Renal cortex interstitium (tissue), 11 donors: Measurements from ENCODE around the gene GABBR2. TPM values are rescaled to one million over a fixed set of nuclear protein-coding genes. Genes with fewer than 3 reads are reported as not detected.

Source experiments
- DNase-seq, 11 donors: peaks; one replicate each; pipeline ENCODE4 v3.0.0-alpha.2; 2013; ENCODE audit warnings: low read depth in 9 of 11, low spot score in 4 of 11; ENCODE audit errors: extremely low read depth in 1 of 11
- polyA plus RNA-seq, 3 donors: library from polyadenylated mRNA; unstranded; fragments of 120-200 nt; gene quantifications; one replicate each; pipeline ENCODE4 v1.2.1, GENCODE V29; 2013; ENCODE audit not compliant: insufficient read length in 3 of 3

Gene GABBR2
- polyA plus RNA-seq, 3 donors = 4.5 to 5.2 (median 5.0) TPM

GRCh38 chr9:98360176-98360708 is 348.5 kb downstream of the GABBR2 start:
- no peak for DNase-seq

GRCh38 chr9:98359569-98359968 is 349.2 kb downstream of the GABBR2 start:
- DNase-seq = no peak

GRCh38 chr9:98357921-98358535 is 350.7 kb downstream of the GABBR2 start:
- no peak for DNase-seq

GRCh38 chr9:98356953-98357690 is 351.6 kb downstream of the GABBR2 start:
- DNase-seq = no peak

GRCh38 chr9:98356326-98356725 is 352.4 kb downstream of the GABBR2 start:
- no peak for DNase-seq

- DNase-seq = no peak
Measured at GRCh38 chr9:98351370-98351769, 357.4 kb downstream of the GABBR2 start.

- no peak for DNase-seq
Measured at GRCh38 chr9:98347642-98348041, 361.1 kb downstream of the GABBR2 start.

GRCh38 chr9:98345011-98345410 is 363.7 kb downstream of the GABBR2 start:
- no peak for DNase-seq

GRCh38 chr9:98344581-98344980 is 364.2 kb downstream of the GABBR2 start:
- no peak for DNase-seq

- no peak for DNase-seq
Measured at GRCh38 chr9:98342820-98343210, 365.9 kb downstream of the GABBR2 start.

GRCh38 chr9:98342098-98342819 is 366.5 kb downstream of the GABBR2 start:
- no peak for DNase-seq

- no peak for DNase-seq
Measured at GRCh38 chr9:98341157-98342097, 367.3 kb downstream of the GABBR2 start.

- DNase-seq = no peak
Measured at GRCh38 chr9:98339987-98340800, 368.5 kb downstream of the GABBR2 start.

GRCh38 chr9:98335661-98336060 is 373.1 kb downstream of the GABBR2 start:
- DNase-seq = no peak

- no peak for DNase-seq
Measured at GRCh38 chr9:98334796-98335195, 373.9 kb downstream of the GABBR2 start.

- no peak for DNase-seq
Measured at GRCh38 chr9:98333703-98334582, 374.8 kb downstream of the GABBR2 start.

GRCh38 chr9:98332405-98332831 is 376.3 kb downstream of the GABBR2 start:
- DNase-seq = no peak
